H54 (cell line): ENCODE measurements around the gene PDIK1L.

Source experiments
- DNase-seq: peaks from one replicate; pipeline ENCODE4 v3.0.0; 2011; ENCODE audit warnings: low spot score, mixed read lengths; ENCODE audit not compliant: insufficient read length
- FAIRE-seq: peaks from 3 replicates; lab custom pipeline; 2011; peaks lifted over from hg19 to GRCh38; lab: Jason Lieb, UNC
- POLR2A ChIP-seq: IDR thresholded peaks from 2 replicates; pipeline ENCODE4 v1.6.1; 2011; ENCODE audit warnings: low read depth, mild to moderate bottlenecking, low read length

Gene PDIK1L

DNA sequence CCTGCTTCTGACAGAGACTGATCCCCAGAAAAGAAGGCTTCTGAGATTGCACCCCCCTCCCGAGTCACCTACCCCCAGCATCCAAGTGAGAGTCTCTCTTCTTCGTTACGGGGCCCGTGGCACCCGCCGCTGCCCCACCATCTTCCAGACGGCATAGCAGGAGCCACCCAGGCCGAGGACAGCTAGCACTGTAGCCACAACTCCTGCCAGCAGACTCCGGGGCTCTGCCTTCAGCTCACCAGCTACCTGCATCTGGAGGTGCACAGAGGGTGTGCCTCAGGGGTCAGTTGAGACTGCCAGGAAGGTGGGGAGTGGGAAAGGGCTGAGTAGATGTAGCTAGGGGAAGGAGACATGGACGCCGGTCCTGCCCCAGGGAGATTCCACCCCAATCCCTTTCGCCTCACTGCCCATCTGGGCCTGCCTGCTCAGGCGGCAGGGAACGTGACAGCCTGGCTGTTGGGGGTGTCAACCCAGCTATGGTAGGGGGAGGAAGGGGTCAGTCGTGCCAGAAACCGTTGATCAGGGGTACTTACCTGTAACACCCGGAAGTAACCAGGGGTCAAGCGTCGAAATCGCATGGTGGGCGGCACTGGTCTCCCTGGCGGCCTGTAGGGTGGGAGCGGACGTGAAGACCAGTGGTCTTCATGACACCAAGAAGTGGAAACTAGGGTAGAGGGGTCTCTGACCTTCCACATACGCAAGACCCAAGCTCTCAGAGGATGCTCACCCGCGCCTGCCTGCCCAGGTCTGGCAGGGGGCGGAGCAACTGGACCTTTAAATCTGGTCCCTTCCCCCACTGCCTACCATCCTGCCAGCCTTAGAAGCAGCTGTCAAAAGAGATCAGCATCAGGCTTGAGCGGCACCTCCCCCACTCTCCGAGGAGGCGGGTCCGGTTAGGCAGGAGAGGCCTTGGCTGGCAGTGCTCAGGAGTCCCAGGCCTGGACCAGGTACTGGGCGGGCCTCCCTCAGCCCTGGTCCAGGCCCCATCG lies 59.8 kb downstream of the PDIK1L start, which contains the start of gene ZNF593OS:
ZNF593OS (minus strand) TSS at position 749 of the 989 bp plus-strand sequence; CDS start at position 578, 171 bp downstream.
- DNase-seq (no peak), FAIRE-seq (no peak)
- no peak for TF ChIP-seq POLR2A
